Raji (cell line): ENCODE results near the gene ADAR.

Experiments
- POLR2A ChIP-seq: IDR thresholded peaks from 2 replicates; pipeline ENCODE4 v1.6.1; 2011; ENCODE audit warnings: low read depth, low read length, control low read depth; ENCODE audit not compliant: insufficient read depth

The ADAR gene

DNA sequence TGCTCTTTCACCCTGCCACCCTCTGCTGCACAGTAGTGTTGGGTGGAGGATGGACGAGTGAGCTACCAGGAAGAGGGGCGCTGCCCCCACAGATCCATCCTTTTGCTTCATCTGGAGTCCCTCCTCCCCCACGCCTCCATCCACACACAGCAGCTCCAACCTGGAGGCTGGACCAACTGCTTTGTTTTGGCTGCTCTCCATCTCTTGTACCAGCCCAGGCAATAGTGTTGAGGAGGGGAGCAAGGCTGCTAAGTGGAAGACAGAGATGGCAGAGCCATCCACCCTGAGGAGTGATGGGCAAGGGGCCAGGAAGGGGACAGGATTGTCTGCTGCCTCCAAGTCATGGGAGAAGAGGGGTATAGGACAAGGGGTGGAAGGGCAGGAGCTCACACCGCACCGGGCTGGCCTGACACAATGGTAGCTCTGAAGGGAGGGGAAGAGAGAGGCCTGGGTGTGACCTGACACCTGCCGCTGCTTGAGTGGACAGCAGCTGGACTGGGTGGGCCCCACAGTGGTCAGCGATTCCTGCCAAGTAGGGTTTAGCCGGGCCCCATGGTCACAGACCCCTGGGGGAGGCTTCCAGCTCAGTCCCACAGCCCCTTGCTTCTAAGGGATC is 31.9 kb downstream of the ADAR start:
- no peak for TF ChIP-seq POLR2A

DNA sequence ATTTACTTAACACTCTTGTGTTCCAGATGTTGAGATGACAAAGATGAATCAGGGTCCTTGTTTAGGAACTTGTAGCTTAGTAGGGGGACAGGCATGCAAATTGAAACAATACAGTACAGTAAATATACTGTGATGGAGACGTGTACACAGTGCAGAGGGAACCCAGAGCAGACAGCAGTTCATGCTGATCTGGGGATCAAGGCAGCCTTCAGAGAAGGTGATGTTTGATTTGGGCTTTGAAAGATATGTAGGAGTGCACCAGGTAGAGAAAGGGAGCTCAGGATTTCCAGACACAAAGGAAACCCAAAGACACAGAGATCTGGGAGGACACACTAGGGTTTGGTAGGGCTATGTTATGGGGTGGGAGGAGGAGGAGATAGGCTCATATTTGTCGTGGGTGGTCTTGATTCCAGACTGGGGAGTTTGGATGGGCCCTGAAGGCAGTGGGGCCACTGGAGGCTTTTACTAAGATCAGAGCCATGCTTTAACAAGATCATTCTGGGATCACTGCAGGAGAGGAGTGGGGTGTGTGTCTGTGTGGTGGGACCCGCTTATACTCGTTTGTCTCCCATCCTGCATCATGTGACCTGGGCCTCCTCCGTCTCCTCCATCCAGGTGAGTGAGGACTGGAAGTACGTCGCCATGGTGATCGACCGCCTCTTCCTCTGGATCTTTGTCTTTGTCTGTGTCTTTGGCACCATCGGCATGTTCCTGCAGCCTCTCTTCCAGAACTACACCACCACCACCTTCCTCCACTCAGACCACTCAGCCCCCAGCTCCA is 32.6 kb downstream of the ADAR start:
- TF ChIP-seq POLR2A: no peak

DNA sequence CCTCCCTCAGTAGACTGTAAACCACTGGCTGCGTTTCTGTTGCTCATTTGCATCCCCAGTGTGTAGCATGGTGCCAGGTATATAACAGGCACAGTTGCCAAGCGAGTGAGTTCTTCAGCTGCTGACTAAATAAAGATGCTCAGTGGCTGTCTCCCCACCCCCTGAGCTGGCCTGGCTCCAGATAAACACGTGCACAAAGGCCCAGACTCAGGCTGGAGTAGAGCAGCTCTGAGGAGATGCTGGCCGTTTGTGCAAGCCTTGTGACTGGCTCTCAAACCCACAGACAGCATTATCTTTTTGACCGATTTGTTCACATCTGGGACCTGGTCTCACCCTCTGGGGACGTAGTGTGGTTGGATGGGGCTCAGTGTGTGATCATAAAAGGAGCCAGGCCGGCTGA is 33.3 kb downstream of the ADAR start:
- TF ChIP-seq POLR2A: peak; percentile 80

DNA sequence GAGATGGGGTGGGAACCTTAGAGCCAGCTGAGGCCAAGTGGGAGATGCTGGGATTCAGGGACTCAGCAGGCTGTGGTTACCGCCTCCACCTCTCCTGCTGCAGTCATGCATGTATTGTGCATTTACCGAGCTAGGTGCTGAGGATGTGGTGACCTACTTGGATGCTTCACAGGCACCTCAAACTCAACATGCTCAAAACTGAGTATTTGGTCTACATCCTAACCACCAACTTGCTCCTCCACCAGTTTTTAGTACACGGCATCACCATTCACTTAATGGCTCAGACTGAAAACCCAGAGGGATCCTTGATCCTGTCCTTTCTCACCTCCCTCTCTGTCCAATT is 34.8 kb downstream of the ADAR start:
- no peak for TF ChIP-seq POLR2A

DNA sequence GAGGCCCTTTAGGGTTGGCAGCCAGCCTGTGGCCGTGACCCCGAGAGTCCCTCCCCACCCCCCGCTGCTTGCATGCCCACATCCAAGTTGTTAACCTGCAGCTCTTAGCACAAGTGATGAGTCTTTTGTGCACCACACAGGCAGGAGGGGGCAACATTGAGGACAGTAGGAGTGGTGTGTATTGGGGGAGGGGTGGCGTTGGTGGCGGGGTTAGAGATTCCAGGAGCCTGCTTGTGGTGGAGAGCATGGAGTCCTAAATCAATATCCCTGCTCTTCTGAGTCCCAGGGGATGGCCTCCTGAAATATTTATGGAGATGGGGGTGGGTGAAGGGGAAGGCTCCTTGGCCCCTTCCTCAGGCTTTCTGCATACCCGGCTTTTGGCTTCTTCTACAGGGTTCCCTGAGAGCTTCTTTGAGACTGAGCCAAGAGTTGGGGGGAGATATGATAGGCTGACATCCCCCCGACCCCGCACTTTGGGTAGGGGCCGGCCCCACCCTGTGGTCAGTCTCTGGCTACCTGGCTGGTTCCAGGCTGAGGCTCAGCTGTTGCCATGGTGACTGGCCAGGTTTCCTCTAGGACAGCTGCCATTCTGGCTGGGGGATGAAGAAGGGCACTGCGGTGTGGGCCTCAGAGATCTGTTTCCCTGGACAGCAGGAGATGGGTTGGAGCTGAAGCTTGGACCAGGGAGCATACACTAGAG is 35.4 kb downstream of the ADAR start:
- no peak for TF ChIP-seq POLR2A

DNA sequence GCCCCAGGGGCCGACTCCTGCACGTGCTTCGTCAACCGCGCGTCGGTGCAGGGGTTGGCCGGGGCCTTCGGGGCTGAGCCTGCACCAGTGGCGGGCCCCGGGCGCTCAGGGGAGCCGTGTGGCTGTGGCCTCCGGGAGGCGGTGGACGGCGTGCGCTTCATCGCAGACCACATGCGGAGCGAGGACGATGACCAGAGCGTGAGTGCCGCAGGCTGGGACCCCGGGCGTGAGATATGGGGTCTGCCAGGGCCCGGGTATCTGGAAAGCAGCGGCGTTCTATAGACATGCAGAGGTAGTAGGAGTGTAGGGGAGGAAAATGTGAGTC is 36.1 kb downstream of the ADAR start:
- no peak for TF ChIP-seq POLR2A

DNA sequence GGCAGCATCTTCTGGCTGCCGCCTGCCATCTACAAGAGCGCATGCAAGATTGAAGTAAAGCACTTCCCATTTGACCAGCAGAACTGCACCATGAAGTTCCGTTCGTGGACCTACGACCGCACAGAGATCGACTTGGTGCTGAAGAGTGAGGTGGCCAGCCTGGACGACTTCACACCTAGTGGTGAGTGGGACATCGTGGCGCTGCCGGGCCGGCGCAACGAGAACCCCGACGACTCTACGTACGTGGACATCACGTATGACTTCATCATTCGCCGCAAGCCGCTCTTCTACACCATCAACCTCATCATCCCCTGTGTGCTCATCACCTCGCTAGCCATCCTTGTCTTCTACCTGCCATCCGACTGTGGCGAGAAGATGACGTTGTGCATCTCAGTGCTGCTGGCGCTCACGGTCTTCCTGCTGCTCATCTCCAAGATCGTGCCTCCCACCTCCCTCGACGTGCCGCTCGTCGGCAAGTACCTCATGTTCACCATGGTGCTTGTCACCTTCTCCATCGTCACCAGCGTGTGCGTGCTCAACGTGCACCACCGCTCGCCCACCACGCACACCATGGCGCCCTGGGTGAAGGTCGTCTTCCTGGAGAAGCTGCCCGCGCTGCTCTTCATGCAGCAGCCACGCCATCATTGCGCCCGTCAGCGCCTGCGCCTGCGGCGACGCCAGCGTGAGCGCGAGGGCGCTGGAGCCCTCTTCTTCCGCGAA is 36.6 kb downstream of the ADAR start:
- no peak for TF ChIP-seq POLR2A

DNA sequence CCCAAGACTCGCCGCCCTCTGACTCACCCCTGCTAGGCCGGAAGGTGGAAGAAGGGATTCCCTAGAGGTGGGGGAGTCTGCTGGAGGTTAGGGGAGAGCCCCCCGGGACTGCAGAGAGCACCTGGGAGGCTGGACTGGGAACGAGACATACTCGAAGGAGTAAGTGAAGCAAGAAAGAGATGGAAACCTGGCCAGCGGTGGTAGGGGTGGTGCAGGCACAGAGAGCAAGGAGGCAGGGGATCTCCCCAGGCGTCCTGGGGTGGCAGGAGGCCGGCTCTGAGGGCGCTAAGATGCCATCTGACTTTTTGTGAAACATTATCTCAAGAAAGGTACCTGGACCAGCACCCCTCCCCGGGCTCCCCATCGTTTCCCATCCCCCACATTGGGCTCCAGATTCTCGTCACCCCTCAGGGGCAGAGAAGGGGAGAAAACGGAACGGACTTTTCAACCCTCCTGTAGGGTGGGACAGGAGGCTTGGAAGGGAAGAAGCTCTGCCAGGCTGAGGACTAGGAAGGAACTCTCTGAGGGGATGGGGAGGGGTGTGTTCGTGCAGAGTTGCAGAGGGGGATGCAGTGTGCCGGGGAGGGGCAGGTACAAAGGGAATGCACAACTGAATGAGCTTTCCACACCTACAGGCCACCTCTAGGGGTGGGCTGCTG is 39.7 kb downstream of the ADAR start:
- TF ChIP-seq POLR2A: no peak

DNA sequence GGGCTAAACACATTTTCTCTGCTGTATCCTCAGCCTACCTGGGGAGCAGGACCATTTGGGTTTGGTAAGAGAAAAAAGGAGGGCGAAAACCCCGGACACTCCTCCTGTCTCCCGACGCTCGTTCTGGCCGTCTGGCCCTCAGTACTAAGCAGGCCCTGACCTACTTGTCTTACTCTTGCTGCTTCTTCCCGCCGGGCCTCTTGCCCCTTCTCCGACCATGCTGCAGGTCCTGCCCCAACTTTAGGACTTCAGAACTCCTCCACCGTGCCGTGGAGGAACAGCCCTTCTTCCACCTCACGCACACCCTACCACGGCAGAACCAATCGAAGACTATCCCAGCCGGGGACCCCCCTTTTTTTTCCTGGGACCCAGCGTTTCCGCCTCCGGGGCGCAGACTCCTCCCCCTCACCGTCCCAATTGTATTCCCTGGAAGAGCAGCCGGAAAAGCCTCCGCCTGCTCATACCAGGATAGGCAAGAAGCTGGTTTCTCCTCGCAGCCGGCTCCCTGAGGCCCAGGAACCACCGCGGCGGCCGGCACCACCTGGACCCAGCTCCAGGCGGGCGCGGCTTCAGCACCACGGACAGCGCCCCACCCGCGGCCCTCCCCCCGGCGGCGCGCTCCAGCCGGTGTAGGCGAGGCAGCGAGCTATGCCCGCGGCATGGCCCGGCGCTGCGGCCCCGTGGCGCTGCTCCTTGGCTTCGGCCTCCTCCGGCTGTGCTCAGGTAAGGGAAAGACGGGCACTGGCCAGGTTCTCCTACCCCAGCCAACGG is 40.4 kb downstream of the ADAR start, which contains the start of gene CHRNB2:
TSS of gene CHRNB2 (plus strand) at position 393 of the 771 bp plus-strand sequence. CDS start at position 660, 267 bp downstream.
- no peak for TF ChIP-seq POLR2A

DNA sequence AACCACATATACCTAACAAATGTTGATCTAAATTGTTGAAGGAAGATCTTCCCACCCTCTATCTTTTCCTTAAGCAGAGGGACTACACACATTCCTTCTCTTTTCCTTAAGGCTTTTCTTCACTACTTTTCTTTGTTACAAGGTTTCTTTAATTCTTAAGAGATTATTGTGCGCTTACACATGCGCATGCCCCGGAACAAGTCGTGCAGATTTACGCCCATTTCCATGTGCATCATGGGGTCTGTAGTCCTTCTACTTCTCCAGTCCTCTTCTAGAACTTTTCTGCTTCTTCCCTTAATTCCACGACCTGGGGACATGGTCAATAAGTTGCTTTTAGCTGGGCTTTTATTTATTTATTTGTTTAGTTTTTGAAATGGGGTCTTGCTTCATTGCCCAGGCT is 42.1 kb downstream of the ADAR start:
- no peak for TF ChIP-seq POLR2A

DNA sequence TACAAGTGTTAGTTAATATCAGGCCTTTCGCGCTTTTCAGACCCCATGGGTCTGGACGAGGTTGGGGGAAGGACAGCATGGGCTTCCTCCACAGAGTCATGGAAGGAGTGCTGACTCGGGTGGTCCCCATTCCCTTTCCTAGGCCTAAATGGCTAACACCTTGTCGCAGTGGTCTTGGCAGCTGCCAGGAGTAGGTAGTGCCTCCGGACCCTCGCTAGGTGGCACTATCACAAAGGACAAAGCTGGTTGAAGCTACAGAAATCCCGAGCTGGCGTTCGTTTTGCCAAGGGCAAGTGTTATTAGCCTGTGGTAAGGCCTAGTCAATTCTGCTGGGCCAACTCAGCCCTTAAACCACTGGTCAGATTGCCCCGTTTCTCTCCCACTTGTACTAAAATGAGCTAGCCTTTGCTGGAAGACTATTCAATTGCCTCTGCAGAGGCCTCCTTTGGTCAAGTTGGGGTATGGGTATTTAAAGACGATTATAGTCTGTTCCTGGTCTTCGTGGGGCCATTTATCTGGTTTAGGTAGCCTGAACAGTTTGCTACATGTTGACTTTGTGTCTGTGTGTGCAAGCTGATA is 48.4 kb downstream of the ADAR start:
- no peak for TF ChIP-seq POLR2A

DNA sequence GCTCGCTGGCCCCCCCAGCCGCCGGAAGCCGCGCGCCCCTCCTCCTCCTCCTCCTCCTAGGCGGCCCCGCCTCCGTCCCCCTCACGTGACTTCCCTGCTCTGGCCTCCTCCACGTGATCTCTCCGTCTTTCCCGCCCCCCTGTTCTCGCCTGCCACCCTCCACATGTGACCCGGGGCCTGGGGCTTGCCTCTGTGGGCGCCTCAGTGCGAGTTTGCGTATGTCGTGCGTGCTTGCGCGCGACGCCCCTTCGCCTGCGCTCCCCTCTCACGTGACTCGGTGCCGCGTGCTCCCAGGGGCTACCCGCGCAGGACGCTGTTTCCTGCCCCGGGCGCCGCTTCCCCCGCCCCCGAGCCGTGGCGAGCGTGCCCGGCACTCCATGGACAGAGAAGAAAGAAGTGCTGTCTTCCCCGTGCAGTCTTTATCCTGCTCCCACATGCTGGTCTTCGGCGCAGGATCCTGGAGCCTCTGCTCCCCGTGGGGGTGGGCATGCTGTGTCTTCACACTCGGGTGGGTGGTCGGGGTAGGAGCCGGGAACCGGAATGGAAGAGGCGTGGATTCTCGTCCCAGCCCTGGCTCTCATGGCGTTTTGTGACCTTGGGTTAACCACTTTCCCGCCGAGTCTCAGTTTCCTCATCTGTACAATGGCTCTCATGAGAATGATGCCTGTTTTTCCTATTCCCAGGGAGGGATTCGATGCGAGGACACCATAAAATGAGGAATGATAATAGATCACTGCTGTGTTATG is 49.1 kb downstream of the ADAR start:
- TF ChIP-seq POLR2A: peak; percentile 76

DNA sequence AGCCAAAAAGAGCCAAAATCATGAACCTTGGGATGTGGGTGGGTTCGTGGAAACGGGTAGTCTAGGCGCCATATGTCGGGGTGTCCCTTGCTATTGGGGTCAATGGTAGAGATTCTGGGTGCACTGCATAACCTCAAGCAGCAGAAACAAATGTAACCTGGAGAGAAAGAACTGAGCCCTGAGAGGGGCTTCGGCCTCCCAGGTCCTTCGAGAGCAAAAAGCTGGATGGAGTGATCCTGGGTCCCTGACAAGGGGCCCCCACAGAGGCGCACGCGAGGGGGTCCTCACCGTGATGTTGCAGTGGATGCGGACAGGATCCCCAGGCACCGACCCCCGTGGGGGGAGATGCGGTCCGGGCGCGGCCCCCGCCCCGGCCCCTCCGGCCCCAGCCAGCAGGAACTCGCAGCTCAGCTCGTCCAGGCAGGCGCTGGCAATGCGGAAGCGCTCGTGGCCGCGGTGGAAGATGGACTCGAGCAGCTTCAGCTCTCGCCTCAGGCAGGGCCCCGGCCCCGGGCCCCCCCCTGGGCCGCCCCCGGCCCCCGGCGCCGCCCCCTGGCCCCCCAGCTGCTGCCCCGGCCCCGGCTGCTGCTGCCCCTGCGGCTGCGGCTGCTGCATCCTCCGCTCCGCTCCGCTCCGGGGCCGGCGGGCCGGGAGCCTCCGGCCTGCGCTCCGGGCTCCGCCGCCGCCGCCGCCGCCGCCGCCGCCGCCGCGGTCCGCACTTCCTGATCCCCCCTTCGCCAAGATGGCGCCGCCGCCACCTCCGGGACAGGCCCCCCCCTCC is 49.9 kb downstream of the ADAR start, which contains the start of gene UBE2Q1:
TSS of gene UBE2Q1 (minus strand) at position 724 of the 781 bp plus-strand sequence. CDS start at position 615, 109 bp downstream.
- no peak for TF ChIP-seq POLR2A
